ENCODE measurements around the gene LIN54.

- TF ChIP-seq CTCF (IDR thresholded peaks at IDR 0.05) (no peak), USF1 (CRISPR knock-in tag; IDR thresholded peaks at IDR 0.05) (no peak), ZSCAN18 (CRISPR knock-in tag; IDR thresholded peaks at IDR 0.05) (no peak), MAX (CRISPR knock-in tag; IDR thresholded peaks at IDR 0.05) (no peak)
These were observed 121.3 kb downstream of the LIN54 start for GRCh38 chr4:82889287-82889686.
